ENCODE results near the gene ETNK2.

The ETNK2 gene

GRCh38 chr1:204146309-204146708, 5.5 kb downstream of the ETNK2 start:
- Histone ChIP-seq H3K18ac (ENCODE audit: low read depth in 1 of 2, low read length in 2 of 2) (no peak overlapping the region), H3K27ac (ENCODE audit: low read length, poor library complexity, severe bottlenecking) (no peak overlapping the region), H3K23ac (ENCODE audit: low read length in 2 of 2) (no peak overlapping the region), H2BK5ac (ENCODE audit: low read depth, low read length, poor library complexity, severe bottlenecking) (no peak overlapping the region), H2AFZ (ENCODE audit: low read depth, low read length) (no peak overlapping the region), H2BK12ac (ENCODE audit: low read length in 2 of 2) (no peak overlapping the region), H2BK15ac (ENCODE audit: low read depth, poor library complexity, severe bottlenecking) (no peak overlapping the region), H2AK5ac (ENCODE audit: low read length, severe bottlenecking) (no peak overlapping the region), H3K79me1 (replicated peaks; ENCODE audit: low read length, poor library complexity, severe bottlenecking) (no peaks in the 10 kb centered on the region), H3K36me3 (ENCODE audit: control insufficient read depth in 1 of 2, insufficient read depth in 2 of 2, low read depth in 1 of 2, low read length in 2 of 2) (peaks cover 0 to 4% of the 10 kb centered on the region in 2 experiments), H2BK120ac (ENCODE audit: low read depth, low read length) (no peak overlapping the region), H3K4me3 (ENCODE audit: insufficient read depth in 1 of 2, low read depth in 1 of 2, low read length in 2 of 2) (no peak overlapping the region), H3K4me1 (ENCODE audit: control insufficient read depth, insufficient read depth, low read depth, low read length) (peaks cover 8% of the 10 kb centered on the region), H3K4ac (ENCODE audit: low read depth in 1 of 2, low read length in 2 of 2) (no peak overlapping the region), H3K27me3 (ENCODE audit: control insufficient read depth in 1 of 2, insufficient read depth in 1 of 2, low read length in 2 of 2) (peaks cover 3 to 44% of the 10 kb centered on the region in 2 experiments), H3K14ac (ENCODE audit: low read length in 2 of 2) (no peak overlapping the region), H4K91ac (ENCODE audit: low read length) (no peak overlapping the region), H3K9me3 (ENCODE audit: control insufficient read depth, low read length) (no peaks in the 10 kb centered on the region), H3K4me2 (ENCODE audit: low read length, poor library complexity, severe bottlenecking) (no peak overlapping the region), H3K9ac (ENCODE audit: low read length) (no peak overlapping the region), H4K8ac (ENCODE audit: low read length) (no peak overlapping the region)
- 87% methylated on average over 4 of the region's 6 CpGs for WGBS
- DNase-seq, result no peak

- Histone ChIP-seq H3K4ac (ENCODE audit: low read depth in 1 of 2, low read length in 2 of 2) (no peak overlapping the region), H3K18ac (ENCODE audit: low read depth in 1 of 2, low read length in 2 of 2) (no peak overlapping the region), H2AK5ac (ENCODE audit: low read length, severe bottlenecking) (no peak overlapping the region), H2BK12ac (ENCODE audit: low read length in 2 of 2) (no peak overlapping the region), H4K8ac (ENCODE audit: low read length) (no peak overlapping the region), H4K91ac (ENCODE audit: low read length) (no peak overlapping the region), H3K4me3 (ENCODE audit: insufficient read depth in 1 of 2, low read depth in 1 of 2, low read length in 2 of 2) (no peak overlapping the region), H3K4me2 (ENCODE audit: low read length, poor library complexity, severe bottlenecking) (no peak overlapping the region), H2BK15ac (ENCODE audit: low read depth, poor library complexity, severe bottlenecking) (no peak overlapping the region), H3K79me1 (replicated peaks; ENCODE audit: low read length, poor library complexity, severe bottlenecking) (no peaks in the 10 kb centered on the region), H3K27me3 (ENCODE audit: control insufficient read depth in 1 of 2, insufficient read depth in 1 of 2, low read length in 2 of 2) (peaks cover 3 to 31% of the 10 kb centered on the region in 2 experiments), H2BK5ac (ENCODE audit: low read depth, low read length, poor library complexity, severe bottlenecking) (no peak overlapping the region), H3K9ac (ENCODE audit: low read length) (no peak overlapping the region), H3K27ac (ENCODE audit: low read length, poor library complexity, severe bottlenecking) (no peak overlapping the region), H2BK120ac (ENCODE audit: low read depth, low read length) (no peak overlapping the region), H3K14ac (ENCODE audit: low read length in 2 of 2) (no peak overlapping the region), H3K9me3 (ENCODE audit: control insufficient read depth, low read length) (no peaks in the 10 kb centered on the region), H3K36me3 (ENCODE audit: control insufficient read depth in 1 of 2, insufficient read depth in 2 of 2, low read depth in 1 of 2, low read length in 2 of 2) (peaks cover 0 to 4% of the 10 kb centered on the region in 2 experiments), H3K4me1 (ENCODE audit: control insufficient read depth, insufficient read depth, low read depth, low read length) (no peaks in the 10 kb centered on the region), H3K23ac (ENCODE audit: low read length in 2 of 2) (no peak overlapping the region), H2AFZ (ENCODE audit: low read depth, low read length) (no peak overlapping the region)
- WGBS, result 81% methylated on average over 4 of the region's 4 CpGs
- DNase-seq, result no peak
These were observed 6.8 kb downstream of the ETNK2 start for GRCh38 chr1:204145033-204145504.

- no peak overlapping the region for H2BK15ac ChIP-seq (ENCODE audit: low read depth, poor library complexity, severe bottlenecking)
- H4K91ac ChIP-seq (ENCODE audit: low read length), result no peak overlapping the region
- no peak overlapping the region for H3K4ac ChIP-seq (ENCODE audit: low read depth in 1 of 2, low read length in 2 of 2)
- peaks cover 0 to 7% of the 10 kb centered on the region in 2 experiments for H3K36me3 ChIP-seq (ENCODE audit: control insufficient read depth in 1 of 2, insufficient read depth in 2 of 2, low read depth in 1 of 2, low read length in 2 of 2)
- no peak overlapping the region for H2AK5ac ChIP-seq (ENCODE audit: low read length, severe bottlenecking)
- H2BK120ac ChIP-seq (ENCODE audit: low read depth, low read length), result no peak overlapping the region
- no peak overlapping the region for H4K8ac ChIP-seq (ENCODE audit: low read length)
- no peaks in the 10 kb centered on the region for H3K9me3 ChIP-seq (ENCODE audit: control insufficient read depth, low read length)
- no peak overlapping the region for H3K27ac ChIP-seq (ENCODE audit: low read length, poor library complexity, severe bottlenecking)
- H3K14ac ChIP-seq (ENCODE audit: low read length in 2 of 2), result no peak overlapping the region
- 81% methylated on average over 13 of the region's 14 CpGs for WGBS
- no peak overlapping the region for H3K23ac ChIP-seq (ENCODE audit: low read length in 2 of 2)
- H3K4me3 ChIP-seq (ENCODE audit: insufficient read depth in 1 of 2, low read depth in 1 of 2, low read length in 2 of 2), result no peak overlapping the region
- no peak overlapping the region for H3K18ac ChIP-seq (ENCODE audit: low read depth in 1 of 2, low read length in 2 of 2)
- H2AFZ ChIP-seq (ENCODE audit: low read depth, low read length), result no peak overlapping the region
- no peak overlapping the region for H2BK12ac ChIP-seq (ENCODE audit: low read length in 2 of 2)
- no peak for DNase-seq
- H3K79me1 ChIP-seq (replicated peaks; ENCODE audit: low read length, poor library complexity, severe bottlenecking), result no peaks in the 10 kb centered on the region
- H3K9ac ChIP-seq (ENCODE audit: low read length), result no peak overlapping the region
- H2BK5ac ChIP-seq (ENCODE audit: low read depth, low read length, poor library complexity, severe bottlenecking), result no peak overlapping the region
- H3K4me2 ChIP-seq (ENCODE audit: low read length, poor library complexity, severe bottlenecking), result no peak overlapping the region
- peaks cover 3 to 31% of the 10 kb centered on the region in 2 experiments for H3K27me3 ChIP-seq (ENCODE audit: control insufficient read depth in 1 of 2, insufficient read depth in 1 of 2, low read length in 2 of 2)
- no peaks in the 10 kb centered on the region for H3K4me1 ChIP-seq (ENCODE audit: control insufficient read depth, insufficient read depth, low read depth, low read length)
These were observed 8.4 kb downstream of the ETNK2 start for GRCh38 chr1:204143276-204144041.

GRCh38 chr1:204142032-204142974, 9.5 kb downstream of the ETNK2 start:
- H2BK15ac ChIP-seq (ENCODE audit: low read depth, poor library complexity, severe bottlenecking), result no peak overlapping the region
- no peak overlapping the region for H2BK12ac ChIP-seq (ENCODE audit: low read length in 2 of 2)
- H3K36me3 ChIP-seq (ENCODE audit: control insufficient read depth in 1 of 2, insufficient read depth in 2 of 2, low read depth in 1 of 2, low read length in 2 of 2), result peaks cover 0 to 11% of the 10 kb centered on the region in 2 experiments
- no peak overlapping the region for H3K23ac ChIP-seq (ENCODE audit: low read length in 2 of 2)
- no peaks in the 10 kb centered on the region for H3K79me1 ChIP-seq (replicated peaks; ENCODE audit: low read length, poor library complexity, severe bottlenecking)
- WGBS, result 88% methylated on average over 5 of the region's 5 CpGs
- no peaks in the 10 kb centered on the region for H3K4me1 ChIP-seq (ENCODE audit: control insufficient read depth, insufficient read depth, low read depth, low read length)
- H3K4me2 ChIP-seq (ENCODE audit: low read length, poor library complexity, severe bottlenecking), result no peak overlapping the region
- no peaks in the 10 kb centered on the region for H3K9me3 ChIP-seq (ENCODE audit: control insufficient read depth, low read length)
- no peak overlapping the region for H3K14ac ChIP-seq (ENCODE audit: low read length in 2 of 2)
- H2AFZ ChIP-seq (ENCODE audit: low read depth, low read length), result no peak overlapping the region
- H3K27me3 ChIP-seq (ENCODE audit: control insufficient read depth in 1 of 2, insufficient read depth in 1 of 2, low read length in 2 of 2), result peaks cover 3 to 32% of the 10 kb centered on the region in 2 experiments
- H2BK5ac ChIP-seq (ENCODE audit: low read depth, low read length, poor library complexity, severe bottlenecking), result no peak overlapping the region
- H4K8ac ChIP-seq (ENCODE audit: low read length), result no peak overlapping the region
- no peak overlapping the region for H2AK5ac ChIP-seq (ENCODE audit: low read length, severe bottlenecking)
- DNase-seq, result no peak
- no peak overlapping the region for H3K4ac ChIP-seq (ENCODE audit: low read depth in 1 of 2, low read length in 2 of 2)
- H3K9ac ChIP-seq (ENCODE audit: low read length), result no peak overlapping the region
- no peak overlapping the region for H3K18ac ChIP-seq (ENCODE audit: low read depth in 1 of 2, low read length in 2 of 2)
- H3K27ac ChIP-seq (ENCODE audit: low read length, poor library complexity, severe bottlenecking), result no peak overlapping the region
- H4K91ac ChIP-seq (ENCODE audit: low read length), result no peak overlapping the region
- H2BK120ac ChIP-seq (ENCODE audit: low read depth, low read length), result no peak overlapping the region
- H3K4me3 ChIP-seq (ENCODE audit: insufficient read depth in 1 of 2, low read depth in 1 of 2, low read length in 2 of 2), result no peak overlapping the region
